Upper lobe of right lung (tissue), 1 donor: ENCODE results near the gene ZFPL1. TPM values are rescaled to one million over a fixed set of nuclear protein-coding genes. Genes with fewer than 3 reads are reported as not detected.

Experiments used
- ATAC-seq: fragments of 200-7000 bp; cut with Tn5 transposase; one replicate; pipeline ENCODE4 v1.9.1; 2020; ENCODE audit warnings: mild to moderate bottlenecking, moderate library complexity
- DNase-seq: peaks from one replicate; pipeline ENCODE4 v3.0.0-alpha.2; 2020
- H3K27ac ChIP-seq: fragments of 200-600 bp; one replicate; pipeline ENCODE4 v1.8.0; 2022
- H3K27me3 ChIP-seq: fragments of 200-600 bp; one replicate; pipeline ENCODE4 v1.8.0; 2022; ENCODE audit warnings: mild to moderate bottlenecking
- H3K36me3 ChIP-seq: fragments of 200-600 bp; one replicate; pipeline ENCODE4 v1.8.0; 2022
- H3K4me1 ChIP-seq: fragments of 200-600 bp; one replicate; pipeline ENCODE4 v1.8.0; 2022
- H3K4me3 ChIP-seq: fragments of 200-600 bp; one replicate; pipeline ENCODE4 v1.8.0; 2022; ENCODE audit warnings: mild to moderate bottlenecking
- H3K9me3 ChIP-seq: fragments of 200-600 bp; one replicate; pipeline ENCODE4 v1.8.0; 2022
- intact Hi-C: fragments of 100-400 bp; cut with DNase I; formaldehyde crosslinking; loops from one replicate; pipeline ENCODE4 v1.11.0; 2022
- total RNA-seq: library from RNA; stranded (reverse); fragmentation: NEBNext Ultra II Directional; extraction: Animal tissue kit (Norgen Biotek cat#: 25700); gene quantifications from one replicate; pipeline ENCODE4 v1.2.1, GENCODE V29; 2021
- TF ChIP-seq, protein P1 (sequence below): fragments of 200-600 bp; IDR thresholded peaks from one replicate; pipeline ENCODE4 v1.8.0; 2022; ENCODE audit warnings: antibody characterized with exemption
- donor health status: DM: no; HTN: yes; CAD: no; lungs with severe emphysema.

ZFPL1 gene
- total RNA-seq, 1 donor from 2014 or later, result 32.1 TPM

- H3K4me3 ChIP-seq, result no peak overlapping the region
- H3K36me3 ChIP-seq, result peaks cover 26% of the 10 kb centered on the region
- ATAC-seq (peak; percentile 72), DNase-seq (peak; percentile 88)
- intact Hi-C loops, result no loop called here
- H3K9me3 ChIP-seq, result no peaks in the 10 kb centered on the region
- peaks cover 25% of the 10 kb centered on the region for H3K4me1 ChIP-seq
- no peak overlapping the region for H3K27ac ChIP-seq
- no peaks in the 10 kb centered on the region for H3K27me3 ChIP-seq
- TF ChIP-seq, protein P1, sequence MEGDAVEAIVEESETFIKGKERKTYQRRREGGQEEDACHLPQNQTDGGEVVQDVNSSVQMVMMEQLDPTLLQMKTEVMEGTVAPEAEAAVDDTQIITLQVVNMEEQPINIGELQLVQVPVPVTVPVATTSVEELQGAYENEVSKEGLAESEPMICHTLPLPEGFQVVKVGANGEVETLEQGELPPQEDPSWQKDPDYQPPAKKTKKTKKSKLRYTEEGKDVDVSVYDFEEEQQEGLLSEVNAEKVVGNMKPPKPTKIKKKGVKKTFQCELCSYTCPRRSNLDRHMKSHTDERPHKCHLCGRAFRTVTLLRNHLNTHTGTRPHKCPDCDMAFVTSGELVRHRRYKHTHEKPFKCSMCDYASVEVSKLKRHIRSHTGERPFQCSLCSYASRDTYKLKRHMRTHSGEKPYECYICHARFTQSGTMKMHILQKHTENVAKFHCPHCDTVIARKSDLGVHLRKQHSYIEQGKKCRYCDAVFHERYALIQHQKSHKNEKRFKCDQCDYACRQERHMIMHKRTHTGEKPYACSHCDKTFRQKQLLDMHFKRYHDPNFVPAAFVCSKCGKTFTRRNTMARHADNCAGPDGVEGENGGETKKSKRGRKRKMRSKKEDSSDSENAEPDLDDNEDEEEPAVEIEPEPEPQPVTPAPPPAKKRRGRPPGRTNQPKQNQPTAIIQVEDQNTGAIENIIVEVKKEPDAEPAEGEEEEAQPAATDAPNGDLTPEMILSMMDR, result peak; percentile 100
Observed at GRCh38 chr11:65110354-65110861, 26.4 kb downstream of the ZFPL1 start.

- H3K4me3 ChIP-seq, result peak overlapping the region; percentile 61
- no peaks in the 10 kb centered on the region for H3K9me3 ChIP-seq
- TF ChIP-seq, protein P1, result no peak
- H3K27me3 ChIP-seq, result no peaks in the 10 kb centered on the region
- no peak overlapping the region for H3K27ac ChIP-seq
- DNase-seq, result no peak
- H3K36me3 ChIP-seq, result peaks cover 25% of the 10 kb centered on the region
- ATAC-seq, result no peak
- peaks cover 32% of the 10 kb centered on the region for H3K4me1 ChIP-seq
- intact Hi-C loops, result no loop called here
Observed at GRCh38 chr11:65111159-65111743, 27.2 kb downstream of the ZFPL1 start.

- Histone ChIP-seq H3K4me1 (peaks cover 39% of the 10 kb centered on the region), H3K4me3 (peak within 1 kb of the TSS; percentile 61), H3K9me3 (no peaks in the 10 kb centered on the region), H3K27ac (peak within 1 kb of the TSS; percentile 58), H3K27me3 (no peaks in the 10 kb centered on the region), H3K36me3 (peaks cover 25% of the 10 kb centered on the region)
- intact Hi-C loops, result no loop called here
- TF ChIP-seq, protein P1, result no peak
- peak; percentile 98 for DNase-seq
- ATAC-seq, result peak; percentile 89
Observed at GRCh38 chr11:65111744-65112545, 27.9 kb downstream of the ZFPL1 start, which contains the start of gene TM7SF2. Gene TM7SF2 (plus strand): TSS chr11:65111872. CDS start chr11:65112016, 144 bp downstream.

DNA sequence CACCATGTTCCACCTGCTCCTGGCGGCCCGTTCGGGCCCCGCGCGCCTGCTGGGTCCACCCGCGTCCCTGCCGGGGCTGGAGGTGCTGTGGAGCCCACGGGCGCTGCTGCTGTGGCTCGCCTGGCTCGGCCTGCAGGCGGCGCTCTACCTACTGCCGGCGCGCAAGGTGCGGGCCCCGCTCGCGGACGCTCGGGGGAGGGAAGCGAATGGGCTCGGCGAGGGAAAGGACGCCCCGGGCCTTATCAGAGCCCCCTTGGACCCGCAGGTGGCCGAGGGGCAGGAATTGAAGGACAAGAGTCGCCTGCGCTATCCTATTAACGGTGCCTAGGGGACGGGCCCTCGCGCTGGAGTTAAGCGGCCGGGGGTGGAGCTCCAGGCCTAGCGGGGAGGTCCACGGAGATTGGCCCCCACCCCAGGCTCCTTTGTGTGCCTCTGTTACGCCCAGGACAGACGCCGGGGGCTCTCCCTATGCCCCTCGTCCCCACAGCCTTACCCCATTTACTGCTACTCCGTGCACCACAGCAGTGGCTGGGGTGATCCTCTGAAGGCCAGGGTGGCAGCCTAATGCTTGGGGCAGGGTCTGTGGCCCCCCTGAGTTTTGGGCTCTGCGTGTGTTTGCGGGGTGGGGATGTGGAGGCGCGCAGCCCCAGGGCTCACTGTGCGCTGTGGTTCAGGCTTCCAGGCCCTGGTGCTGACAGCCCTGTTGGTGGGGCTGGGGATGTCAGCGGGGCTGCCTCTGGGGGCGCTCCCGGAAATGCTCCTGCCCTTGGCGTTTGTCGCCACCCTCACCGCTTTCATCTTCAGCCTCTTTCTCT is 28.7 kb downstream of the ZFPL1 start:
- Histone ChIP-seq H3K9me3 (no peaks in the 10 kb centered on the region), H3K27ac (peak overlapping the region; percentile 58), H3K36me3 (peaks cover 24% of the 10 kb centered on the region), H3K4me3 (peak overlapping the region; percentile 61), H3K4me1 (peaks cover 40% of the 10 kb centered on the region), H3K27me3 (no peaks in the 10 kb centered on the region)
- ATAC-seq (peak; percentile 71), DNase-seq (peak; percentile 89)
- intact Hi-C loops, result no loop called here
- TF ChIP-seq, protein P1, result peak; percentile 88

GRCh38 chr11:65113361-65113756 is 29.3 kb downstream of the ZFPL1 start:
- peaks cover 44% of the 10 kb centered on the region for H3K4me1 ChIP-seq

More at GRCh38 chr11:65113361-65113756, 29.3 kb downstream of the ZFPL1 start:
- intact Hi-C loops, result no loop called here
- ATAC-seq, result no peak
- Histone ChIP-seq H3K27me3 (no peaks in the 10 kb centered on the region), H3K4me3 (peak overlapping the region; percentile 61), H3K9me3 (no peaks in the 10 kb centered on the region), H3K36me3 (peaks cover 22% of the 10 kb centered on the region), H3K27ac (no peak overlapping the region)
- no peak for DNase-seq
- TF ChIP-seq, protein P1, result no peak
